GM12891 (cell line): ENCODE data around the gene HLA-F.
A peak's percentile ranks its signal among the peaks of the same experiment; 100 is the strongest.

ENCODE experiments used
- DNase-seq: peaks from one replicate; pipeline ENCODE4 v3.0.0; 2011; ENCODE audit warnings: low spot score; ENCODE audit not compliant: insufficient read length
- FAIRE-seq: peaks from 2 replicates; lab custom pipeline; 2011; peaks lifted over from hg19 to GRCh38; lab: Jason Lieb, UNC
- PAX5 ChIP-seq: IDR thresholded peaks from 2 replicates; pipeline ENCODE4 v1.6.1; 2011; ENCODE audit warnings: low read length, moderate library complexity, mild to moderate bottlenecking; ENCODE audit not compliant: insufficient read depth, severe bottlenecking
- POLR2A ChIP-seq: IDR thresholded peaks from 2 replicates; pipeline ENCODE4 v1.6.1; 2011; ENCODE audit warnings: low read depth, low read length, control low read depth
- POLR2AphosphoS5 ChIP-seq: IDR thresholded peaks from 2 replicates; pipeline ENCODE4 v1.6.1; 2011; ENCODE audit warnings: low read depth, low read length, control low read depth
- POU2F2 ChIP-seq: IDR thresholded peaks from 2 replicates; pipeline ENCODE4 v1.6.1; 2011; ENCODE audit warnings: low read depth, mild to moderate bottlenecking, control low read depth, low read length, moderate library complexity
- SPI1 ChIP-seq: IDR thresholded peaks from 2 replicates; pipeline ENCODE4 v1.6.1; 2011; ENCODE audit warnings: low read depth, low read length, control low read depth
- TAF1 ChIP-seq: IDR thresholded peaks from 2 replicates; pipeline ENCODE4 v1.6.1; 2011; ENCODE audit warnings: low read depth, low read length, control low read depth

Gene HLA-F

DNA sequence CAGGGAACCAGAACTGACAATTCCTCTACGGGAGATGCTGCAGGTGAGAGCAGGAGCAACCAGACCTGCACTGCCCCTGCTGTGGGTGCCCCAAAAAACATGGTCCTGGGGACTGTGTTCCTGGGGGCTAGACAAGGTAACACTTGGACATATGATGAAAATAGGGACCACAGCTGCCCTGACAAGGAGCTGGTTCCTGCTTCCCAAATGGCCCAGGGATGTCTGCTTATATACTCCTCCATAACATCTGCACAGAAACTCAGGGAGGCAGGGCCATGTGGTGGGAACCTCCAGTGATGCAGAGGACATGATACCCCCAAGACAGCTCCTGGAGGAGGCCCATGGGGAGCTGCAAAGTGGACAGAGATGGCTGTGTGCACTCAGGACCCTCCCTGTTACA lies 19.8 kb downstream of the HLA-F start:
- no peak for FAIRE-seq
- TF ChIP-seq TAF1, result no peak
- no peak for TF ChIP-seq SPI1
- no peak for TF ChIP-seq PAX5
- TF ChIP-seq POLR2AphosphoS5, result no peak
- TF ChIP-seq POU2F2, result no peak
- no peak for TF ChIP-seq POLR2A
- no peak for DNase-seq

DNA sequence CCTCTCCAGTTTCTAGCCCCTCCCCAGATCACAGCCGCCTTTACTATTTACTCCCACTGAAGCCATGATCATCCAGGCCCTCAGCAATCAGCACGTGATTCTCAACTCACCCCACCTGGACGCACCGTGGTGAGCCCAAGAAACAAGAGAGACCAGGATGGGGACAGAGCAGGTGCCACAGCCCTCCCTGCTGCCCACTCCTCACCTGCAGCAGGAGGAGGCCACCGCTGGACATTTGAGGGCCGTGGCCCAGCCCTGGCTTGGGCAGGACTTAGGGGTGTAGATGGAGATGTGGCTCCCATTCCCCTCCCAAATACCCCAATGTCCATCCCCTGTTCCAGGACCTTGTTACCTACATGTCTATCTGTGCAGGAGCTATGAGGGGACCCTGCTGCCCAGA lies 20.3 kb downstream of the HLA-F start:
- FAIRE-seq (no peak), DNase-seq (no peak)
- TF ChIP-seq POU2F2, result no peak
- TF ChIP-seq POLR2AphosphoS5, result no peak
- no peak for TF ChIP-seq PAX5
- TF ChIP-seq SPI1, result no peak
- no peak for TF ChIP-seq POLR2A
- TF ChIP-seq TAF1, result no peak

- DNase-seq (no peak), FAIRE-seq (no peak)
- no peak for TF ChIP-seq PAX5
- TF ChIP-seq POLR2AphosphoS5, result no peak
- TF ChIP-seq TAF1, result no peak
- TF ChIP-seq SPI1, result no peak
- TF ChIP-seq POLR2A, result no peak
- TF ChIP-seq POU2F2, result no peak
Observed at GRCh38 chr6:29744131-29744530, 20.9 kb downstream of the HLA-F start.

DNA sequence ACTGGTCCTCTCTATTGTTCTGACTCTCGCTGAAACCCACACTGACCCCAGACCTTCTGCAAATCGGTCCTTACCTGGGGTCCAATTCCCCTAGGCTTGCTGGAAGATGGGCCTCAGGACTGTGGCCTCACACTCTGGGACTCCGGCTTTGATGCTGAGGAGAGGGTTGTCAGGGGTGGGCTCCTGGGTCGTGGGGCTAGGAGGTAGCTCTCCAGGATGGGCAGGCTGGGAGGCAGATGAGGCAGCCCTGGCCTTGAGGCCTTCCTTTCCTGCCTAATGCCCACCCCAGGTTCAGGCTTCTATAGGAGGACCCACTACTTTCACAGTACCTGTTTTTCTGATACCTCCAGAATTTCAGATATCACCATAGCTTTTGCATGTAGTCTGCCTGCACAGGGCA lies 21.4 kb downstream of the HLA-F start:
- TF ChIP-seq POLR2AphosphoS5 (no peak), POLR2A (no peak), TAF1 (no peak), SPI1 (no peak), PAX5 (no peak), POU2F2 (no peak)
- FAIRE-seq (no peak), DNase-seq (no peak)

DNA sequence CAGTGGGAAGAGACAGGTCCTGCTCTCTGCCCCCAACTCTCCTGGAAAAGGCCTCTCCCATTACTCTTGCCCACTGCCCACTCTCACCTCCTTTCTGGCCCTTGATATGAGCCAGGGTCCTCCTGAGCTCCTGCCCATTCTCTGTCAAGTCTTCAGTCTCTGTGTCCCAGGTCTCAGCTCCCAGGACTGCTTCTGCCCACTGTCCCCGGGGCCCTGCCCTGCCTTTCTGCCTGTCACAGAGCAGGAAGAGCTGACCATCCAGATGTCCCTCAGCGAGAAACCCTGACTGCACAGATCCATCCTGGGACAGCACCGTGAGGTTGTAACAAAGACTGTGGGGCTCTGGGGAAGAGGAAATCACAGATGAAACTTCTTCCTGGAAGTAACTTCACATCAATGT lies 22.2 kb downstream of the HLA-F start:
- FAIRE-seq (no peak), DNase-seq (no peak)
- no peak for TF ChIP-seq POU2F2
- TF ChIP-seq POLR2AphosphoS5, result no peak

GRCh38 chr6:29745855-29746449 lies 22.7 kb downstream of the HLA-F start:
- DNase-seq (no peak), FAIRE-seq (no peak)
- TF ChIP-seq SPI1 (no peak), TAF1 (no peak), POU2F2 (no peak), POLR2AphosphoS5 (no peak), PAX5 (no peak), POLR2A (no peak)

GRCh38 chr6:29746846-29747687 lies 23.8 kb downstream of the HLA-F start:
- no peak for DNase-seq
- no peak for FAIRE-seq

GRCh38 chr6:29747688-29748250 lies 24.5 kb downstream of the HLA-F start:
- DNase-seq, result peak; percentile 17
- no peak for FAIRE-seq
- TF ChIP-seq PAX5 (no peak), POU2F2 (no peak), SPI1 (no peak), TAF1 (no peak), POLR2AphosphoS5 (no peak), POLR2A (no peak)

More at GRCh38 chr6:29746846-29747687, 23.8 kb downstream of the HLA-F start:
- TF ChIP-seq POLR2AphosphoS5, result no peak
- no peak for TF ChIP-seq SPI1
- TF ChIP-seq TAF1, result no peak
- no peak for TF ChIP-seq POU2F2
- no peak for TF ChIP-seq PAX5
- no peak for TF ChIP-seq POLR2A
